GM21360 (cell line): Measurements from ENCODE around the gene SNRNP200.

Experiments used
- ATAC-seq: cut with Tn5 transposase; IDR thresholded peaks from one replicate; pipeline ENCODE4 v1.9.1; 2021; ENCODE audit warnings: mild to moderate bottlenecking, moderate library complexity; ENCODE audit not compliant: unreplicated experiment

SNRNP200 gene

DNA sequence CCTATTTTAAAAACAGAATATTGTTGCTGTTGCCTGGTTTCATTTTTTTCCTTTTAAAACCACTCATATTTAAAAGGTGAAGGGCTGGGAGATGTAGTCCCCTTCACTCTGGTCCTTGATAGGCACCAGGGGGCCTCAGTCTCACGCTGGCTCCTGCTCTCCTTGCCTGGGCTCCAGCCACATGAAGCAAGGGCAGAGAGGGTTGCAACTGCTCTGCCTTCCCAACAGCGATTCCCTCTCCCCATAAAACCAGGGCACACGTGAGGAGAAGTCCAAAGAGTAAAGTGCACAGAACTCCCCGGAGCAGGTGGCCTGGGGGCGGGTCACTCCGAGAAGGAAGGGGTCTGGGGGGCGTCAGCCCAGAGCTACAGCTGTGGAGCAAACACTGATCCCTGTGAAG, 52.3 kb downstream of the SNRNP200 start:
- no peak for ATAC-seq

GRCh38 chr2:96252526-96252925, 52.8 kb downstream of the SNRNP200 start:
- no peak for ATAC-seq

GRCh38 chr2:96251721-96252292, 53.5 kb downstream of the SNRNP200 start:
- ATAC-seq = no peak

DNA sequence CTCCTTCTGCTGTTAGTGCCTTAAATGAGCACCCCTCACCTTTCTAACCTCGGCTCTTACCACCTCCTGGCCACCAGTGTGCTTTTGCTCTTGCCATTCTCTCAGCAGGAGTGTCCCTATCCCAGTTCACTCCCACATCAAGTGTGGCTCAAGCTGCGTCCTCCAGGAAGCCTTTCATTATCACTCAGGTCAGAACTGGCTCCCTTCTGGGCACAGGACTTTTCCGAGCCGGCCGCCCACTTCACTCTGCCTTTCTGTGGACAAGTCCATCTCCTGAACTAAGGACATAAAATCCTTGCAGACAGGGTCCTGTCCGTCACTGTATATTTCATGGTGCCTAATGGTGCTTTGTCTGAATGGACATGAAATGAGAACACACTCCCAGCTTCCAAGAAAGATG, 55.2 kb downstream of the SNRNP200 start:
- ATAC-seq = no peak

GRCh38 chr2:96249654-96250053, 55.7 kb downstream of the SNRNP200 start:
- no peak for ATAC-seq

DNA sequence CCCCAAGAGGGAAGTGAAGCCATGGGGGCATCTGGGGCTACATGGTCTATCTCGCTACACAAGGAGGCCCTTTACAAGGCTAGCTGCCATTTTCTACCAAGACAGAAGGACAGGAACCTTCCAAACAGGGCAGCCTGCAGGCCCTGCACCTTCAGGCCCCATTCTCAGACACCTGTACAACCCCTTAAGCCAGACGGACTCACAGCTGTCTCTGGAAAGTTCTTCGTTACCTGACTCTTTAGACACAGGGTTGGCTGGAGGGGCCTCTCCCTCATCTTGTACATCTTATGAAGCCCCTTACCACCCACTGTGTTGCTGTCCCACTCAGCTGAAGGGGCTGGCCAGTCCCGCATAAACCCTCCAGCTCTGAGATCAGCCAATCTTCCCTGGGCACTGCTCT, 56.7 kb downstream of the SNRNP200 start:
- no peak for ATAC-seq

- no peak for ATAC-seq
Observed at GRCh38 chr2:96247896-96248295, 57.5 kb downstream of the SNRNP200 start.

- ATAC-seq = no peak
Observed at GRCh38 chr2:96247009-96247408, 58.3 kb downstream of the SNRNP200 start.

- no peak for ATAC-seq
Observed at GRCh38 chr2:96245609-96246390, 59.5 kb downstream of the SNRNP200 start.

GRCh38 chr2:96243843-96244242, 61.5 kb downstream of the SNRNP200 start:
- no peak for ATAC-seq

DNA sequence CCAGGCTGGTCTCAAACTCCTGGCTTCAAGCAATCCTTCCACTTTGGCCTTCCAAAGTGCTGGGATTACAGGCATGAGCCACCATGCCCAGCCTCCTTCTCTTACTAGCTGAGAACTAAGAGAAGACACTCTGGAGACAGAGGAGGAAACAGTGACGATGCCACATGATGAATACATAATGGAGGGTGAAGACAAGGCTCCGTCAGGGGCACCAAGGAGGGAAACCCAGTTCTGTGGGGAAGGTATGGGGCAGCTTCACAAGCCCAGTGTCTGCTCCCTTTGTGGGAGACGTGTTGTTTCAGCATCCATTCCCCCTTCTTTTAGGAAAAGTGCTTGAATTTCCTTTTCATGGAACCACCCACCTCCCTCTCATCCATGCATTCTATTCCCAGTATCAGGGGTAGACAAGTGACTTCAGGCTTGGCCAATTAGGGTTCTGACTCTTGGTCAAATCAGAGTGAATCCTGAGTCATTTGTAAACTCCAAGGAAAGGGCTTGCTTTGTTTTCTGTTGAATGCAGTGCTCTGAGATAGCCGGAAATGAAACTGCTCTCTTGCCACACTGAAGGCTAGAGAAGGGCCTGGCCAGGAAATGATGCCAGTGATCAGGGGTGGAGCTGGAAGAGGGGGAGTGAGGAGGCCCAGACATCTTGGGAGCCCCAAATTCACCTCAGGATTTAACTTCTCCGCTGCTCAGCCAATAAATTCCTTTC, 63.3 kb downstream of the SNRNP200 start:
- peak; percentile 52 for ATAC-seq

DNA sequence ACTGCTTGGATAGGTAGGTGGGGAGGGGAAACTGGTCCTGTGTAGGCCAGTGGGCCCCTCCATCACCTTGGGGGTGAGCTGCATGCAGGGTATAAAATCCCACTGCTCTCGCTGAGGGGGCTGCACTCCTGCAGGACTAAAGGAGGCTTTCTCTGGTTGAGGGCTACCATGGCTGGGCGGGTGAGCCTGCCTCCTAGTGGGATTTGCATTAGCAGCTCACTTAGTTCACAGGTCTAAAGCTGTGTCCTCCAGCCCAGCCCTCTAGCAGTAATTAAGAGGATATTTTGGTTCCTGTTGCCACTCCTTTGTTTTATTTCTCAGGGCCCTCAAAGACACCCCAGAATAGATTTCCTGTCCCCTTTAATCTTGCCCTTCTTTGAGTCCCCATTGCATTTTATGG, 64.1 kb downstream of the SNRNP200 start:
- ATAC-seq = no peak

- no peak for ATAC-seq
Observed at GRCh38 chr2:96240341-96241038, 64.9 kb downstream of the SNRNP200 start.

GRCh38 chr2:96239745-96240264, 65.5 kb downstream of the SNRNP200 start:
- no peak for ATAC-seq

DNA sequence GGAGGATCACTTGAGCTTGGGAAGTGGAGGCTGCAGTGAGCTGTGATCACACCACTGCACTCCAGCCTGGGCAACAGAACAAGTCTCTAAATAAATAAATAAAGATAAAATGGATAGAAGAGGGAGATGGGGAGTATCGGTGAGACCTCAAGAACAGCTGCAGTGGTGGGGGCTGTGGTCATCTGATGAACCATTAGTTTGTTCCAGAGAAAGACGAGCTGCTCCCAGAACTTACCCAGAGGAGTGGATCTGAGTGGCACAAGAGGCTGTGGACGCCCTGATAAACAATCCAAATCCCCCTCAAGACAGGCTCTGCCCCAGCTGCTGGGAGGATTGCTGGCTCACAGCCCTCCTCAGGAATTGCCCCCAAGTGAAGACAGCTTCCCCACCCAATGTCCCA, 66.3 kb downstream of the SNRNP200 start:
- ATAC-seq = no peak

DNA sequence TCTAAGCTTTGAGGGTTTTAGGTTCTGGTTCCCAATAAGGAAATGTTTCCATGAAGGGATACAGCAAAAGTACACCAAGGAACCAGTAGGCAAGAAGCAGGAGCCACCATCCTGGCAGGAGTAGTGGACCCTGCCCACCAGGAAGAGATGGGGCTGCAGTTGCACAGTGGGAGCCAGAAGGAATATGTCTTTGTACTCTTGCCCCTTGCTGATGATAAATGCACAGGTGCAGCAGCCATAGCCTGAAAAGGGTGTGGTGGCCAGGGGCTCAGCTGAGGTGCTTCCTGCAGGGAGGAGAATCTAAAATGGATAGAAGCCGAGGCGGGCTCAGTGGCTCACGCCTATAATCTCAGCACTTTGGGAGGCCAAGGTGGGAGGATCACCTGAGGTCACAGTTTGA, 67.1 kb downstream of the SNRNP200 start:
- no peak for ATAC-seq

GRCh38 chr2:96236882-96237281, 68.5 kb downstream of the SNRNP200 start:
- no peak for ATAC-seq

- ATAC-seq = peak; percentile 78
Observed at GRCh38 chr2:96233880-96234316, 71.4 kb downstream of the SNRNP200 start.

GRCh38 chr2:96233436-96233835, 71.9 kb downstream of the SNRNP200 start:
- ATAC-seq = no peak

- ATAC-seq = no peak
Observed at GRCh38 chr2:96231316-96231715, 74.0 kb downstream of the SNRNP200 start.

DNA sequence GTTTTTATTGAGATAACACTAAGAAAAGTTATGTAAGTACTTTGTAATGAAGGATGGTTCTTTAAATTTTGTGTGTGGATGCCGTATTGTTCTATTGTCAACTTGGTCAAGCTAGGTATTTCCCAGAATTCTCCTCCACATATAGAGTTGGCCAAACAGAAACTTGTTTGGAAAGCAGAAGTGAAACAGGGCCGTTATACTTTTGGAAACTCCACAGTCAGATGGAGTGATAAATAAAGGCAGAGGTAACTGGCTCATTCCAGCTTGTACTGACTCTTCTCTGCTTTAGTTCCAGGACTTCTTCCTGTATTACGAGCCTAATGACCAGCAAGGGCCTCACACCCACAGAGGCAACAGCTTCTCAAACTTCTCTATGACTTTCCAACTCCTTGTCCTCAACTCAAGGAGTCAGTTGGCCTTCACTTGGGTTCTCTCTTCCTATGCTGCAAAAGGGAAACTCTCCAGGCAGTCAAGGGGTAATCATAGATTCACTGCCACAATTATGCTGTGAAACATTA, 80.3 kb downstream of the SNRNP200 start:
- peak; percentile 82 for ATAC-seq
